HuH-7 (cell line): Measurements from ENCODE around the gene CRPPA.
"Not testable (repeated sequence)": the region's sequence is repeated elsewhere in the genome, so short reads cannot be mapped to it uniquely, and the experiment has no call there.

ENCODE experiments used
- DNase-seq: peaks from one replicate; pipeline ENCODE4 v3.0.0; 2011; ENCODE audit warnings: low spot score

Gene CRPPA

GRCh38 chr7:16397501-16398145 lies 23.7 kb downstream of the CRPPA start:
- no peak for DNase-seq

GRCh38 chr7:16396766-16397500 lies 24.4 kb downstream of the CRPPA start:
- DNase-seq = no peak

GRCh38 chr7:16395121-16395520 lies 26.2 kb downstream of the CRPPA start:
- DNase-seq = no peak

DNA sequence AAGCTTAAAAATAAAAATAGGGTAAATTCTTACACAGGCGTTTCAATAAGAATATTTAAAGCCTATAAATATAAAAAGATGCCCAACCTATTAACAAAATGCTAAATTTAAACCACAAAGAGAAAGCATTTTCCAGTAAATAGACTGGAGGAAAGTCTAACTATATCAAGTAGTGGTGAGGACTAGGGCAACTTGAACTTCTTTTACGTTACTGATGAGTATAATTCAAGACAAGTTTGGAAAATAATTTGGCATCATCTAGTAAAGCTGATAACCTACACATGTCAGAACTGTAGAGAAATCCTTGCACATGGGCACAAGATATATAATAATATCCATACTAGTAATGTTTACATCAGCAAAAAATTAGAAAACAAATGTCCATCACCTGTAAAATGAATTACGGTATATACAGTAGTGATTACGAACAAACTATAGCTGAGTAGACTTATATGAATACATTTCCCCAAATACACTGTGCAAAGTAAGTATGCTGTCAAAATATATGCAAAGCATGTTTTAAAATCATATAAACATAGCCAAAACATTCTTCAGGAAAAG lies 27.4 kb downstream of the CRPPA start:
- DNase-seq = no peak

DNA sequence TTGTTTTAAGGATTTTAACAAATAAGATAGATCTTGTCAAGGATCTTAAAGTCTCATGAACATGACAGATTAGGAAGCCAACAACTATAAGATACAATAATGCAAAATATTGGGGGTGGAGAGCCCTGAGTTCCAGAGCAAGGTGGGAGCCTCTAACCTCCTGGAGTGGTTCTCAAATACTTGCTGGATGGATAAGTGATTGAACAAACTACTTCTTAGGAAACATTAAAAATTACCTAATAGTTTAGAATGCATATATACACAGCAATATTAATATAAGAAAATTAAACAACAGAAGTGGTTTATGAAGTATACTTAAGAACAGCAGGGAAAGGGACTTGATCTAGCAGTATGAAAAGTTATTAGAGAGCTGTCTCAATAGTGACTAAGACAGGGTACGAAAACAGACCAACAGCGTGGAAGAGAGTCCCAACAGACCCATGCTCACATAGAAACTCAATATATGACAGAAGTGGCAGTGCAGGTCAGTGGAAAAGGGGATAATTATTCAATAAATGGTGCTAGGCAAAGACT lies 28.3 kb downstream of the CRPPA start:
- DNase-seq = no peak

DNA sequence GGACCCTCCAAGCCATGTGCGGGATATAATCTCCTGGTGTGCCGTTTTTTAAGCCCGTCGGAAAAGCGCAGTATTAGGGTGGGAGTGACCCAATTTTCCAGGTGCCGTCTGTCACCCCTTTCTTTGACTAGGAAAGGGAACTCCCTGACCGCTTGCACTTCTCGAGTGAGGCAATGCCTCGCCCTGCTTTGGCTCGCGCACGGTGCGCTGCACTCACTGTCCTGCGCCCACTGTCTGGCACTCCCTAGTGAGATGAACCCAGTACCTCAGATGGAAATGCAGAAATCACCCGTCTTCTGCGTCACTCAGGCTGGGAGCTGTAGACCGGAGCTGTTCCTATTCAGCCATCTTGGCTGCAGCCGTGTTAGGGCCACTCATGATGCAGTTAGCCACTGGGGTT lies 37.6 kb downstream of the CRPPA start:
- not testable (repeated sequence) for DNase-seq

DNA sequence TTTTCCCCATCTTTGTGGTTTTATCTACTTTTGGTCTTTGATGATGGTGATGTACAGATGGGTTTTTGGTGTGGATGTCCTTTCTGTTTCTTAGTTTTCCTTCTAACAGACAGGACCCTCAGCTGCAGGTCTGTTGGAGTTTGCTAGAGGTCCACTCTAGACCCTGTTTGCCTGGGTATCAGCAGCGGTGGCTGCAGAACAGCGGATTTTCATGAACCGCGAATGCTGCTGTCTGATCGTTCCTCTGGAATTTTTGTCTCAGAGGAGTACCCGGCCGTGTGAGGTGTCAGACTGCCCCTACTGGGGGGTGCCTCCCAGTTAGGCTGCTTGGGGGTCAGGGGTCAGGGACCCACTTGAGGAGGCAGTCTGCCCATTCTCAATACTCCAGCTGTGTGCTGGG lies 38.2 kb downstream of the CRPPA start:
- DNase-seq = not testable (repeated sequence)
